Adrenal gland (tissue), 5 donors: ENCODE data around the gene C4BPB.

ENCODE experiments used
- CTCF ChIP-seq, 6 experiments: fragments of 450-650 bp in 4 of 6; fragments of 200-600 bp in 2 of 6; sonication (generic) in 1 of 6; IDR thresholded peaks; 1 replicate in 5 of 6; 2 replicates in 1 of 6; pipeline versions ENCODE4 v1.5.1 to v1.8.0; 2016 to 2021; ENCODE audit warnings: antibody characterized with exemption in 6 of 6, mild to moderate bottlenecking in 2 of 6, moderate library complexity in 1 of 6
- POLR2A ChIP-seq, 2 donors: fragments of 450-650 bp; IDR thresholded peaks; one replicate each; pipeline ENCODE4 v1.6.1; 2017; ENCODE audit warnings: antibody characterized with exemption in 2 of 2, mild to moderate bottlenecking in 2 of 2, moderate library complexity in 1 of 2
- donor health status: DM: no; HTN: no; CAD: no.

DNA sequence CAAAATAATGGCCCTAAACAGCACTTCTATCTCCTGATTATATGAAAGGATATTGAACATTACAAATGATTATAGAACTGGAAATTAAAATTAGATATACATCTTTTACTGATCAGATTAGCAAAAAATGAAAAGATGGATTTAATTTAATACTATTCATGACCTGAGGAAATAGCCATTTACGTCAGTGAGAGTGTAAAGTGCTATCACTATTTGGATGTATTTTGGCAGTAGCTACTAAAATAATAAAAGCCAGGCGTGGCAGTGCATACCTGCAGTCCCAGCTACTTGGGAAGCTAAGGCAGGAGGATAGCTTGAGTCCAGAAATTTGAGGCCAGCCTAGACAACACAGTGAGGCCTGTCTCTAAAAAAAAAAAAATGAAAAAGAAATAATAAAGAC lies 5.3 kb downstream of the C4BPB start:
- TF ChIP-seq CTCF (IDR thresholded peaks at IDR 0.05) (no peak), POLR2A (IDR thresholded peaks at IDR 0.05) (no peak)
